Sigmoid colon (tissue), 7 donors: ENCODE data around the gene TPCN1. TPM values are rescaled to one million over a fixed set of nuclear protein-coding genes. Genes with fewer than 3 reads are reported as not detected.

ENCODE experiments used
- DNase-seq: peaks from one replicate; pipeline ENCODE4 v3.0.0-alpha.2; 2019
- H3K27ac ChIP-seq, 4 donors: fragments of 200-600 bp; sonication (generic); one replicate each; pipeline ENCODE4 v1.5.1; 2016 to 2019; ENCODE audit warnings: mild to moderate bottlenecking in 1 of 4
- H3K27me3 ChIP-seq, 3 donors: fragments of 200-600 bp; sonication (generic); one replicate each; pipeline ENCODE4 v1.5.1; 2019; ENCODE audit warnings: mild to moderate bottlenecking in 1 of 3
- H3K36me3 ChIP-seq, 4 donors: fragments of 200-600 bp; sonication (generic); one replicate each; pipeline ENCODE4 v1.5.1; 2016 to 2019
- H3K4me1 ChIP-seq, 4 donors: fragments of 200-600 bp; sonication (generic); one replicate each; pipeline ENCODE4 v1.5.1; 2017 to 2019
- H3K4me3 ChIP-seq, 4 donors: fragments of 200-600 bp; sonication (generic); one replicate each; pipeline ENCODE4 v1.5.1; 2017 to 2019; ENCODE audit warnings: mild to moderate bottlenecking in 2 of 4, moderate library complexity in 1 of 4
- H3K9me3 ChIP-seq, 4 donors: fragments of 200-600 bp in 3 of 4; sonication (generic) in 3 of 4; one replicate each; pipeline versions ENCODE4 v1.5.1 to v1.6.1; 2013 to 2019
- CTCF ChIP-seq, 4 experiments: fragments of 450-650 bp in 3 of 4; fragments of 200-600 bp in 1 of 4; IDR thresholded peaks; one replicate each; pipeline ENCODE4 v1.5.1; 2016 to 2019; ENCODE audit warnings: antibody characterized with exemption in 4 of 4, mild to moderate bottlenecking in 3 of 4, moderate library complexity in 2 of 4
- EP300 ChIP-seq, 4 donors: sonication (generic); formaldehyde crosslinking; IDR thresholded peaks; one replicate each; pipeline ENCODE4 v1.6.1; 2017; ENCODE audit warnings: antibody characterized with exemption in 4 of 4
- POLR2A ChIP-seq, 2 donors: fragments of 450-650 bp; IDR thresholded peaks; one replicate each; pipeline ENCODE4 v1.6.1; 2016; ENCODE audit warnings: antibody characterized with exemption in 2 of 2, mild to moderate bottlenecking in 2 of 2, moderate library complexity in 2 of 2
- POLR2AphosphoS5 ChIP-seq, 4 donors: sonication (generic); formaldehyde crosslinking; IDR thresholded peaks; one replicate each; pipeline ENCODE4 v1.6.1; 2017; ENCODE audit warnings: antibody characterized with exemption in 4 of 4
- WGBS, 2 donors: extraction: QIAGEN DNeasy Blood & Tissue Kit; methylation state at CpG; one replicate each; pipeline ENCODE4 v1.1.7; 2013; 5-methylcytosine and 5-hydroxymethylcytosine counted together
- intact Hi-C: fragments of 100-400 bp; cut with DNase I; formaldehyde crosslinking; loops from one replicate; pipeline ENCODE4 v1.15.1; 2023
- polyA plus RNA-seq, 3 donors: library from polyadenylated mRNA; stranded (reverse); fragments of 200-250 nt; gene quantifications; one replicate each; pipeline ENCODE4 v1.2.3, GENCODE V29; 2013
- total RNA-seq, 4 donors: library from RNA; depleted of rRNA; stranded (reverse); fragments of >200 nt; gene quantifications; one replicate each; pipeline ENCODE4 v1.1.0, GENCODE V29; 2016
- donor health status: healthy with polysubstance abuse.
- donor health status: Bipolar disorder and iron deficiency.
- donor health status: healthy.

TPCN1 gene
- total and polyA plus RNA-seq, 7 donors: 6.0 to 51.5 (median 28.3) TPM

- Histone ChIP-seq H3K27me3 (no peaks in the 10 kb centered on the region), H3K4me1 (peaks cover 0 to 36% (median 30%) of the 10 kb centered on the region in 4 donors), H3K4me3 (peak overlapping the region; percentile 29 to 94 (median 56)), H3K36me3 (no peaks in the 10 kb centered on the region), H3K9me3 (no peaks in the 10 kb centered on the region), H3K27ac (peak overlapping the region in 3 of 4 donors; percentile 60 to 65 (median 64))
- WGBS, 2 donors: 1% methylated on average over 23 of the region's 23 CpGs
- intact Hi-C loops: loop anchor here (1.0 to 2.0 kb wide), 2 partner anchors 36 to 138 kb away; partner anchors contain the start of genes DDX54, PLBD2 and RITA1
- DNase-seq: no peak
- no peak for TF ChIP-seq EP300 (IDR thresholded peaks at IDR 0.05)
- TF ChIP-seq POLR2A (IDR thresholded peaks at IDR 0.05): no peak
- TF ChIP-seq POLR2AphosphoS5 (IDR thresholded peaks at IDR 0.05): no peak
- no peak for TF ChIP-seq CTCF (IDR thresholded peaks at IDR 0.05)
These were observed 577 bp upstream of the TPCN1 start for GRCh38 chr12:113220593-113221180.

GRCh38 chr12:113221997-113222729 is 899 bp downstream of the TPCN1 start:
- intact Hi-C loops: loop anchor here (1.0 to 2.0 kb wide), 3 partner anchors 25 to 136 kb away; partner anchors contain the start of genes DDX54, PLBD2 and RITA1
- Histone ChIP-seq H3K4me1 (peaks cover 0 to 45% (median 30%) of the 10 kb centered on the region in 4 donors), H3K27ac (peak overlapping the region; percentile 93 to 98 (median 96)), H3K9me3 (no peaks in the 10 kb centered on the region), H3K36me3 (peaks cover 0 to 7% (median 6%) of the 10 kb centered on the region in 4 donors), H3K4me3 (peak overlapping the region; percentile 77 to 97 (median 94)), H3K27me3 (no peaks in the 10 kb centered on the region)
- 3 to 23% methylated on average over 12 of the region's 12 CpGs for WGBS, 2 donors
- TF ChIP-seq POLR2AphosphoS5 (IDR thresholded peaks at IDR 0.05): no peak
- TF ChIP-seq POLR2A (IDR thresholded peaks at IDR 0.05): no peak
- TF ChIP-seq EP300 (IDR thresholded peaks at IDR 0.05): no peak
- no peak for TF ChIP-seq CTCF (IDR thresholded peaks at IDR 0.05)
- no peak for DNase-seq

DNA sequence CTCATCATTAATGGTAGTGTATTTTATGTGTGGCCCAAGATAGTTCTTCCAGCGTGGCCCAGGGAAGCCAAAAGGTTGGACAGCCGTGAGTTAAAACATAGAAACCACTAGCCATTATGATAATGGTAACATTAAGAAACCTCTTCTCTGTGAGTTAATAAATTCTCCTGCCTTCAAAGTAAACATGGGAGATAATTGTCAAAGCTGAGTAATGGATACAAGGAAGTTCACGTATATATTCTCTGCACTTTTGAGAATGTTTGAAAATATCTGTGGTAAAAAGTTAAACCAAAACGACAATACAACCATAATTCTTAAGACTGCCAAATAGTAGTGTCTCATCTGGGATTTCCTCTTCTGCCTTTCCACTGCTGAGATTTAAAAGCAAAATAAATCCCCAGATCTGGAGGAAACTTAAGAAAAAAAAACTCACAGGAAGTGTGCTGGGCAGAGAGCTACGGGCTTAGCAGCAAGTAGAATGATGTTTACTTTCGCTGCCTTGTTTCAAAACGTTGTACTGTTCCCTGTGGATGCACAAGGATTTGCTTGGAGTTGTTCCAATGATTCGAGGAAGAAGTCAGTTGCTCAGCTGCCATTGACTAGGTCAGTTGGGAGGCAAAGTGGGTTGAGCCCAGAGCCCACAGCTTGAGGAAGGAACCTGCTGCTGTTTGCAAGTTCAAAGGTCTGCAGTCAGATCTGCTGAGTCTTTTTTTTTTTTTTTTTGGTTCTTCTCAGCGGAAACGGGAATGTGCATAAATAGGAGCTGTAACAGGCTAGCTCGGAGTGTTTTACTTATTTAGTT is 1.7 kb downstream of the TPCN1 start:
- WGBS, 2 donors: 1 to 9% methylated on average over 11 of the region's 11 CpGs
- H3K27ac ChIP-seq: peak overlapping the region; percentile 93 to 98 (median 96)
- intact Hi-C loops: loop anchor here (2.0 kb wide), 1 partner anchor 24 kb away; no protein-coding TSS in a partner anchor
- H3K4me1 ChIP-seq: peaks cover 0 to 45% (median 30%) of the 10 kb centered on the region in 4 donors
- H3K27me3 ChIP-seq: no peaks in the 10 kb centered on the region
- peaks cover 5 to 15% (median 11%) of the 10 kb centered on the region in 4 donors for H3K36me3 ChIP-seq
- peak in 1 of 4 donors; percentile 36 for TF ChIP-seq EP300 (IDR thresholded peaks at IDR 0.05)
- peak; percentile 55 to 92 (median 76) for TF ChIP-seq POLR2AphosphoS5 (IDR thresholded peaks at IDR 0.05)
- TF ChIP-seq CTCF (IDR thresholded peaks at IDR 0.05): no peak
- no peak for TF ChIP-seq POLR2A (IDR thresholded peaks at IDR 0.05)
- H3K9me3 ChIP-seq: no peaks in the 10 kb centered on the region
- H3K4me3 ChIP-seq: peak overlapping the region; percentile 77 to 97 (median 94)
- peak; percentile 91 for DNase-seq

DNA sequence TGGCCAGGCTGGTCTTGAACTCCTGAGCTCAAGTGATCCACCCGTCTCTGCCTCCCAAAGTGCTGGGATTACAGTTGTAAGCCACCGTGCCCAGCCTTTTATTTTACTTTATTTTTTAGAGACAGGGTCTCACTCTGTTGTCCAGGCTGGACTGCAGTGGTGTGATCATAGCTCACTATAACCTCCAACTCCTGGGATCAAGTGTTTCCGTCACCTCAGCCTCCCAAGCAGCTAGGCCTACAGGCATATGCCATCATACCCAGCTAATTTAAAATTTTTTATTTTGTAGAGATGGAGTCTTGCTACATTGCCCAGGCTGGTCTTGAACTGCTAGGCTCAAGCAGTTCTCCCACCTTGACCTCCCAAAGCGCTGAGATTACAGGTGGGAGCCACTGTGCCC is 3.7 kb downstream of the TPCN1 start:
- DNase-seq: no peak
- TF ChIP-seq POLR2AphosphoS5 (IDR thresholded peaks at IDR 0.05): no peak
- TF ChIP-seq EP300 (IDR thresholded peaks at IDR 0.05): no peak
- TF ChIP-seq CTCF (IDR thresholded peaks at IDR 0.05): no peak
- TF ChIP-seq POLR2A (IDR thresholded peaks at IDR 0.05): no peak
- Histone ChIP-seq H3K27me3 (no peaks in the 10 kb centered on the region), H3K27ac (no peak overlapping the region), H3K9me3 (no peaks in the 10 kb centered on the region), H3K4me1 (peaks cover 0 to 51% (median 30%) of the 10 kb centered on the region in 4 donors), H3K36me3 (peaks cover 14 to 35% (median 17%) of the 10 kb centered on the region in 4 donors), H3K4me3 (no peak overlapping the region)
- 93 to 98% methylated on average over 4 of the region's 4 CpGs for WGBS, 2 donors
- intact Hi-C loops: no loop called here
